ENCODE results near the gene BASP1.

- no peak for TF ChIP-seq POLR2A (IDR thresholded peaks at IDR 0.05)
- TF ChIP-seq EP300 (IDR thresholded peaks at IDR 0.05) = no peak
- TF ChIP-seq, protein P1, sequence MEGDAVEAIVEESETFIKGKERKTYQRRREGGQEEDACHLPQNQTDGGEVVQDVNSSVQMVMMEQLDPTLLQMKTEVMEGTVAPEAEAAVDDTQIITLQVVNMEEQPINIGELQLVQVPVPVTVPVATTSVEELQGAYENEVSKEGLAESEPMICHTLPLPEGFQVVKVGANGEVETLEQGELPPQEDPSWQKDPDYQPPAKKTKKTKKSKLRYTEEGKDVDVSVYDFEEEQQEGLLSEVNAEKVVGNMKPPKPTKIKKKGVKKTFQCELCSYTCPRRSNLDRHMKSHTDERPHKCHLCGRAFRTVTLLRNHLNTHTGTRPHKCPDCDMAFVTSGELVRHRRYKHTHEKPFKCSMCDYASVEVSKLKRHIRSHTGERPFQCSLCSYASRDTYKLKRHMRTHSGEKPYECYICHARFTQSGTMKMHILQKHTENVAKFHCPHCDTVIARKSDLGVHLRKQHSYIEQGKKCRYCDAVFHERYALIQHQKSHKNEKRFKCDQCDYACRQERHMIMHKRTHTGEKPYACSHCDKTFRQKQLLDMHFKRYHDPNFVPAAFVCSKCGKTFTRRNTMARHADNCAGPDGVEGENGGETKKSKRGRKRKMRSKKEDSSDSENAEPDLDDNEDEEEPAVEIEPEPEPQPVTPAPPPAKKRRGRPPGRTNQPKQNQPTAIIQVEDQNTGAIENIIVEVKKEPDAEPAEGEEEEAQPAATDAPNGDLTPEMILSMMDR (IDR thresholded peaks at IDR 0.05) = no peak
Measured at GRCh38 chr5:17223367-17224185, 6.1 kb downstream of the BASP1 start.
